Measurements from ENCODE around the gene DIAPH3.

Gene DIAPH3

GRCh38 chr13:59996461-59996980 lies 167.2 kb downstream of the DIAPH3 start:
- no peak for DNase-seq (ENCODE audit: low read depth, low spot score)

GRCh38 chr13:59991395-59991794 lies 172.3 kb downstream of the DIAPH3 start:
- H3K4me3 ChIP-seq (ENCODE audit: low read length), result no peak overlapping the region

More at GRCh38 chr13:59996461-59996980, 167.2 kb downstream of the DIAPH3 start:
- no peak overlapping the region for H3K4me3 ChIP-seq (ENCODE audit: low read length)

GRCh38 chr13:59982631-59983382 lies 180.9 kb downstream of the DIAPH3 start:
- no peak for DNase-seq (ENCODE audit: low read depth, low spot score)
- H3K4me3 ChIP-seq (ENCODE audit: low read length), result no peak overlapping the region

More at GRCh38 chr13:59991395-59991794, 172.3 kb downstream of the DIAPH3 start:
- no peak for DNase-seq (ENCODE audit: low read depth, low spot score)

- peak; percentile 78 for DNase-seq (ENCODE audit: low read depth, low spot score)
- no peak overlapping the region for H3K4me3 ChIP-seq (ENCODE audit: low read length)
Observed at GRCh38 chr13:59979589-59979988, 184.1 kb downstream of the DIAPH3 start.

GRCh38 chr13:59978862-59979261 lies 184.9 kb downstream of the DIAPH3 start:
- no peak for DNase-seq (ENCODE audit: low read depth, low spot score)
- H3K4me3 ChIP-seq (ENCODE audit: low read length), result no peak overlapping the region

GRCh38 chr13:59976856-59977255 lies 186.9 kb downstream of the DIAPH3 start:
- DNase-seq (ENCODE audit: low read depth, low spot score), result no peak
- H3K4me3 ChIP-seq (ENCODE audit: low read length), result no peak overlapping the region

GRCh38 chr13:59975807-59976435 lies 187.8 kb downstream of the DIAPH3 start:
- DNase-seq (ENCODE audit: low read depth, low spot score), result no peak
- H3K4me3 ChIP-seq (ENCODE audit: low read length), result no peak overlapping the region

DNA sequence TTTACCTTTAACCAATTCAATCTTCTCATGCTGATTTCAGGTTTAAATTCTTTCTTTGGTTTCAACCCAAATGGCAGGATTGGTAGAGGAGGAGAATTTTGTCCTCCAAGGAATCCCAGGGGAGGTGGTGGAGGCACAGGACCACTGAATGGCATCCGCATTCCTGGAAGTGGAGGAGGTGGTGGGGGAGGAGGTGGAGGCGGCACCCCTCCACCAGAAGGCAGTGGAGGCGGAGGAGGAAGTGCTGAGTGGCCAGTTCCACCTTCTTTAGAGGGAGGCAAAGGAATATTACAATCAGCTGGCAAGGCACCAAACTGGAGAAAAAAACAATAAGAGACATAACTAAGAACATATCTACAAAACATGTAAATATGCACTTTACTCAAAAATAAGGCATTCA lies 192.9 kb downstream of the DIAPH3 start:
- no peak for DNase-seq (ENCODE audit: low read depth, low spot score)
- no peak overlapping the region for H3K4me3 ChIP-seq (ENCODE audit: low read length)

- DNase-seq (ENCODE audit: low read depth, low spot score), result no peak
Observed at GRCh38 chr13:59963827-59964226, 199.9 kb downstream of the DIAPH3 start.

GRCh38 chr13:59963383-59963782 lies 200.3 kb downstream of the DIAPH3 start:
- no peak overlapping the region for H3K4me3 ChIP-seq (ENCODE audit: low read length)
- no peak for DNase-seq (ENCODE audit: low read depth, low spot score)

More at GRCh38 chr13:59963827-59964226, 199.9 kb downstream of the DIAPH3 start:
- H3K4me3 ChIP-seq (ENCODE audit: low read length), result no peak overlapping the region

- no peak for DNase-seq (ENCODE audit: low read depth, low spot score)
- H3K4me3 ChIP-seq (ENCODE audit: low read length), result no peak overlapping the region
Observed at GRCh38 chr13:59962343-59962742, 201.4 kb downstream of the DIAPH3 start.

DNA sequence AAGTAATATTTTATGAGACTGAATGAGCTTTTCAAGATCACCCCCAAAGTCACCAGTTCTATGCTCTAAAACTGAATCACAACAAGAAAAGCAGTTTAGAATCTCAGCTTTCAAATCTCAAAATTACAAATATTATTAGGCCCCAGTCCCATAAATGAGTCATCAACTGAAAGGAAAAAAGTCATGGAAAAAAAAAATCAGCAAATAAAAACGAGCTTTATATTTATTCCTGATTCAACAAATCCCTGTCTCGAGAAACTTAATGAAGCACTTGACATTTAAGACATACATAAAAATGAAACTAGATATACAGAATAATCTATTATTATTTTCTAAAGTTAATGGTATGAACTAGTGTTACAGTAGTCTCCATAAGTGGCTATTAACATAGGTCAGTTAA lies 203.0 kb downstream of the DIAPH3 start:
- no peak for DNase-seq (ENCODE audit: low read depth, low spot score)
- H3K4me3 ChIP-seq (ENCODE audit: low read length), result no peak overlapping the region

DNA sequence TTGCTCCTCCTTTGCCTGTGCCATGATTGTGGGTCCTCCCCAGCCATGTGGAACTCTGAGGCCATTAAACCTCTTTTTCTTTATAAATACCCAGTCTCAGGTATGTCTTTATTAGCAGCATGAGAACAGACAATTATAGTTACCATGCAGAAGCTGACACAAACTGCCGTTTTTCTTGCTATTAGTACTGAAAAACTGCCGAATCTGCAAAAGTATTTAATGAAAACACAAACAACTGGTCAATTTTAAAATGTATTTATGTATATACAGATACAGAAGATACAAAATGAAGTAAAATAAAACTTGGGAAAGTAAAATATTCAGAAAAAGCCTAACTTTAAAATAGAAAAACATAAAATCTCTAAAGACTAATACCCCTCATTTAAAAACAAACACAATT lies 206.3 kb downstream of the DIAPH3 start:
- no peak for DNase-seq (ENCODE audit: low read depth, low spot score)
- no peak overlapping the region for H3K4me3 ChIP-seq (ENCODE audit: low read length)

DNA sequence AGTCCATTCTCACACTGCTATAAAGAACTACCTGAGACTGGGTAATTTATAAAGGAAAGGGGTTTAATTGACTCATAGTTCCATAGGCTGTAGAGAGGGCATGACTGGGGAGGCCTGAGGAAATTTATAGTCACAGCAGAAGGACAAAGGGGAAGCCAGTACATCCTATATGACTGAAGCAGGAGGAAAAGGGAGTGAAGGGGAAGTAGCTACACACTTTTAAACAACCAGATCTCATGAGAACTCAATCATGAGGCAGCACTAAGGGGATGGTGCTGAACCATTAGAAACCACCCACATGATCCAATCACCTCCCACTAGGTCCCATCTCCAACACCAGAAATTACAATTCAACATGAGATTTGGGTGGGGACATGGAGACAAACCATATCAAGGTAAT lies 209.1 kb downstream of the DIAPH3 start:
- no peak for DNase-seq (ENCODE audit: low read depth, low spot score)

GRCh38 chr13:59951011-59951410 lies 212.7 kb downstream of the DIAPH3 start:
- H3K4me3 ChIP-seq (ENCODE audit: low read length), result no peak overlapping the region
- DNase-seq (ENCODE audit: low read depth, low spot score), result no peak

More for the DNA sequence above, 209.1 kb downstream of the DIAPH3 start:
- H3K4me3 ChIP-seq (ENCODE audit: low read length), result no peak overlapping the region

DNA sequence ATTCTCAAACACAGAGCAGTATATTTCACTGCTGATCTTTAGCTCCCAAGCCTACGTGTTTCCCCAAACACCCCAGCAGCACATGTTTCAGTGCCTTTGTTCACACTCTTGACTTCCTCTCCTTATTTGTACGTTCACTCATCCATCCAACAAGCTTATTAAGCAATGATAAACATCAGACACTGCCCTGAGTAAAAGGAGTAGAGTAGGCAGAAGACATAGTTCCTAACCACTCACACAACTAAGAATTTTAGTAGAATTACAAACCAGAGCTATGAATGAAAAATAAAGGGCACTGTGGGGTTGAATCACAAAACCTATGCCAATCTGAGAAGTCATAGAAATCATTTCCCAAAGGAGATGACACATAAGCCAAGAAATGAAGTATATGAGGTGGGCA lies 213.5 kb downstream of the DIAPH3 start:
- no peak overlapping the region for H3K4me3 ChIP-seq (ENCODE audit: low read length)
- DNase-seq (ENCODE audit: low read depth, low spot score), result no peak

- no peak overlapping the region for H3K4me3 ChIP-seq (ENCODE audit: low read length)
- no peak for DNase-seq (ENCODE audit: low read depth, low spot score)
Observed at GRCh38 chr13:59948686-59949085, 215.0 kb downstream of the DIAPH3 start.

GRCh38 chr13:59946944-59947343 lies 216.8 kb downstream of the DIAPH3 start:
- no peak overlapping the region for H3K4me3 ChIP-seq (ENCODE audit: low read length)
- DNase-seq (ENCODE audit: low read depth, low spot score), result no peak

DNA sequence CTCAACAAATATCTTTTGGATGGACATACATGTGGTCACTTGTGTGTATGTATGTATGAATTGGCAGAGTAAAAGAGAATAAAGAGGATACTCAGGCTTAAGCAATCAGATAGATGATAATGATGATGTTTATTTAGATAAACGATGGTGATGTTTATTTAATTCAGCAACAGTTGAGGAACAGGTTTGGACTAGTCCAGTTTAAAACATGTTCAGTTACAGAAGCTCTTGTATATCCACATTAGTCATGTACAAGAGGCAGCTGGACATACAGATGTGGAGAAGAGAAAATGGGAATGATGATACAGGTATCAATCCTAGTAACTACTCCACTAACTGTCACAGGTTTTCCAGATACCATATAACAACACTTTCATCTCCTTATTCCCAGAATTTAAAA lies 232.1 kb downstream of the DIAPH3 start:
- H3K4me3 ChIP-seq (ENCODE audit: low read length), result no peak overlapping the region
- DNase-seq (ENCODE audit: low read depth, low spot score), result no peak

DNA sequence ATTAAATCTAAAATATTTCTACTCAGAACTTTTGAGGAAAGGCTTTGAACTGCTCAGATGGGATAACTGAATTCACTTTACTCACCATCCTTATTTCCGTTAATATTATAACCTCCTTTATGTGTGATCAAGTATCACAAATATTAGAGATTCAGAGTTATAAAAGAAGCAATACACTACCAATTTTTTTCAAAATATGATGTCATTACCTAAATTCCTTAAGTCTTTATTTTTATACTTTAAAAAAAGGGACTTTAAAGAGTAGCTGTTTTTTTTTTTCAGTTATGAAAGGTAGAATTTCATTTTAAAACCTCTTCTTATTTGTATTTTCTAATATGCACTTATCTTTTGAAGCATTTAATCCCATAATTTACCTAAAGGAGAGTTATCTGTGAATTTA lies 239.5 kb downstream of the DIAPH3 start:
- no peak overlapping the region for H3K4me3 ChIP-seq (ENCODE audit: low read length)

More for the DNA sequence above, 239.5 kb downstream of the DIAPH3 start:
- DNase-seq (ENCODE audit: low read depth, low spot score), result no peak

Data from Jurkat, Clone E6-1 (cell line).